HEK293T (cell line): ENCODE data around the gene SYTL1.

ENCODE experiments used
- CTCF ChIA-PET: fragments of 350-600 bp; formaldehyde crosslinking; extraction: SDS; loops from one replicate; lab custom pipeline; 2021; ENCODE audit warnings: antibody characterized with exemption, inconsistent platforms; lab: Yijun Ruan, JAX
- POLR2A ChIA-PET: fragments of 350-600 bp; formaldehyde crosslinking; extraction: SDS; loops from one replicate; lab custom pipeline; 2020; ENCODE audit warnings: antibody characterized with exemption, inconsistent platforms; lab: Yijun Ruan, JAX
- DNase-seq: peaks from one replicate; pipeline ENCODE4 v3.0.0; 2012; ENCODE audit warnings: mixed read lengths; ENCODE audit errors: extremely low spot score
- ARNT ChIP-seq: fragments of 450-650 bp; IDR thresholded peaks from 2 replicates; pipeline ENCODE4 v1.6.1; 2017; ENCODE audit warnings: mild to moderate bottlenecking
- BHLHE40 ChIP-seq: fragments of 450-650 bp; IDR thresholded peaks from 2 replicates; pipeline ENCODE4 v1.6.1; 2016; ENCODE audit warnings: mild to moderate bottlenecking, moderate library complexity, borderline replicate concordance
- CTBP1 ChIP-seq: fragments of 450-650 bp; IDR thresholded peaks from 2 replicates; pipeline ENCODE4 v1.6.1; 2016; ENCODE audit warnings: borderline replicate concordance
- ELF4 ChIP-seq: fragments of 450-650 bp; IDR thresholded peaks from 2 replicates; pipeline ENCODE4 v1.6.1; 2017; ENCODE audit warnings: antibody characterized with exemption
- FOXA1 ChIP-seq: fragments of 450-650 bp; IDR thresholded peaks from 2 replicates; pipeline ENCODE4 v1.6.1; 2016; ENCODE audit warnings: mild to moderate bottlenecking
- FOXK2 ChIP-seq: fragments of 450-650 bp; IDR thresholded peaks from 2 replicates; pipeline ENCODE4 v1.6.1; 2016; ENCODE audit warnings: mild to moderate bottlenecking
- FOXM1 ChIP-seq: fragments of 450-650 bp; IDR thresholded peaks from 2 replicates; pipeline ENCODE4 v1.6.1; 2017; ENCODE audit warnings: mild to moderate bottlenecking, borderline replicate concordance
- HDGF ChIP-seq: fragments of 450-650 bp; IDR thresholded peaks from 2 replicates; pipeline ENCODE4 v1.6.1; 2017; ENCODE audit warnings: antibody characterized with exemption, borderline replicate concordance
- L3MBTL2 ChIP-seq: fragments of 450-650 bp; conservative IDR thresholded peaks from 2 replicates; pipeline ENCODE4 v1.6.1; 2016; ENCODE audit warnings: mild to moderate bottlenecking
- LEF1 ChIP-seq: fragments of 450-650 bp; IDR thresholded peaks from 2 replicates; pipeline ENCODE4 v1.6.1; 2017; ENCODE audit warnings: mild to moderate bottlenecking, borderline replicate concordance
- NFRKB ChIP-seq: fragments of 450-650 bp; IDR thresholded peaks from 2 replicates; pipeline ENCODE4 v1.6.1; 2016; ENCODE audit warnings: mild to moderate bottlenecking, moderate library complexity
- SP1 ChIP-seq: fragments of 450-650 bp; IDR thresholded peaks from 2 replicates; pipeline ENCODE4 v1.6.1; 2017
- SUZ12 ChIP-seq: fragments of 450-650 bp; IDR thresholded peaks from 2 replicates; pipeline ENCODE4 v1.6.1; 2016; ENCODE audit warnings: mild to moderate bottlenecking
- TARDBP ChIP-seq: fragments of 450-650 bp; IDR thresholded peaks from 2 replicates; pipeline ENCODE4 v1.6.1; 2016
- ZNF384 ChIP-seq: fragments of 450-650 bp; IDR thresholded peaks from 2 replicates; pipeline ENCODE4 v1.6.1; 2016
- TF ChIP-seq, protein P1 (sequence below): fragments of 450-650 bp; IDR thresholded peaks from 2 replicates; pipeline ENCODE4 v1.6.1; 2016

Gene SYTL1

DNA sequence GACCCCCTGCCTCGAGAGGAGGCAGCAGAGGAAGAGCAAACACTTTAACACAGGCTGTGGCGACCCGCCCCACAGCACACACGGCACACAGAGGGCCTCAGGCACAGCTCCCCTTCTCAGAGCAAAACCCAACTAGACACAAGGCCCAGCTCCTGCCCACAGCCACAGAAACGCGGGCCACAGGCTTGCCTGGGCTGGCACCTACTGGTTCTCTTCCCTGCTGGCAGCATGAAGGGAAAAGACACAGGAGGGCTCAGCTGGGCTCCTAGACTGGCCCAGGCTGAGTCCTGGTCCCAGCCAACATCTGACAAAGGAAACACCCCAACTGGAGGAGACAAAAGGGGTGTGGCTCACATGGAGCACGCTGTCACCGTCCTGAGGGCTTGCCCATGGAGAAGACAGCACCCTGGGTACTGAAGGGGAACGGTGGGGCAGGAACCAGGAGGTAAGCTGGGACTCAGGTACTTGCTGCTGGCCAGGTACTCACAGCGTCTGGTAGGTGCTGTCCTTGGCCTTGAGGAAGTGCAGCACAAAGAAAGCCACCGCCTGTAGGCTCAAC lies 37.8 kb downstream of the SYTL1 start:
- ChIA-PET CTCF (no interaction called here), POLR2A (interaction anchor here (0.8 kb wide), 1 partner anchor 14 kb away, joined by 4 read pairs; no protein-coding TSS in a partner anchor)
- DNase-seq, result no peak
- TF ChIP-seq, protein P1, sequence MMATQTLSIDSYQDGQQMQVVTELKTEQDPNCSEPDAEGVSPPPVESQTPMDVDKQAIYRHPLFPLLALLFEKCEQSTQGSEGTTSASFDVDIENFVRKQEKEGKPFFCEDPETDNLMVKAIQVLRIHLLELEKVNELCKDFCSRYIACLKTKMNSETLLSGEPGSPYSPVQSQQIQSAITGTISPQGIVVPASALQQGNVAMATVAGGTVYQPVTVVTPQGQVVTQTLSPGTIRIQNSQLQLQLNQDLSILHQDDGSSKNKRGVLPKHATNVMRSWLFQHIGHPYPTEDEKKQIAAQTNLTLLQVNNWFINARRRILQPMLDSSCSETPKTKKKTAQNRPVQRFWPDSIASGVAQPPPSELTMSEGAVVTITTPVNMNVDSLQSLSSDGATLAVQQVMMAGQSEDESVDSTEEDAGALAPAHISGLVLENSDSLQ, result no peak
- no peak for TF ChIP-seq BHLHE40

GRCh38 chr1:27380224-27380623 lies 38.4 kb downstream of the SYTL1 start:
- POLR2A ChIA-PET, result no interaction called here
- DNase-seq, result no peak
- CTCF ChIA-PET, result no interaction called here
- no peak for TF ChIP-seq SUZ12
- no peak for TF ChIP-seq ELF4
- TF ChIP-seq BHLHE40, result no peak
- TF ChIP-seq SP1, result no peak
- TF ChIP-seq FOXM1, result no peak
- no peak for TF ChIP-seq FOXA1
- TF ChIP-seq LEF1, result no peak
- TF ChIP-seq, protein P1, result no peak
- TF ChIP-seq ZNF384, result no peak
- no peak for TF ChIP-seq CTBP1
- no peak for TF ChIP-seq FOXK2
- TF ChIP-seq HDGF, result no peak
- TF ChIP-seq TARDBP, result no peak
- TF ChIP-seq NFRKB, result no peak
- TF ChIP-seq ARNT, result no peak
- TF ChIP-seq L3MBTL2, result no peak

- POLR2A ChIA-PET, result no interaction called here
- CTCF ChIA-PET, result interaction anchor here (1.4 kb wide), 1 partner anchor 24 kb away, joined by 5 read pairs; no protein-coding TSS in a partner anchor
- DNase-seq, result no peak
- TF ChIP-seq FOXA1, result no peak
- no peak for TF ChIP-seq L3MBTL2
- no peak for TF ChIP-seq NFRKB
- no peak for TF ChIP-seq LEF1
- no peak for TF ChIP-seq ZNF384
Observed at GRCh38 chr1:27380766-27381733, 39.2 kb downstream of the SYTL1 start.

DNA sequence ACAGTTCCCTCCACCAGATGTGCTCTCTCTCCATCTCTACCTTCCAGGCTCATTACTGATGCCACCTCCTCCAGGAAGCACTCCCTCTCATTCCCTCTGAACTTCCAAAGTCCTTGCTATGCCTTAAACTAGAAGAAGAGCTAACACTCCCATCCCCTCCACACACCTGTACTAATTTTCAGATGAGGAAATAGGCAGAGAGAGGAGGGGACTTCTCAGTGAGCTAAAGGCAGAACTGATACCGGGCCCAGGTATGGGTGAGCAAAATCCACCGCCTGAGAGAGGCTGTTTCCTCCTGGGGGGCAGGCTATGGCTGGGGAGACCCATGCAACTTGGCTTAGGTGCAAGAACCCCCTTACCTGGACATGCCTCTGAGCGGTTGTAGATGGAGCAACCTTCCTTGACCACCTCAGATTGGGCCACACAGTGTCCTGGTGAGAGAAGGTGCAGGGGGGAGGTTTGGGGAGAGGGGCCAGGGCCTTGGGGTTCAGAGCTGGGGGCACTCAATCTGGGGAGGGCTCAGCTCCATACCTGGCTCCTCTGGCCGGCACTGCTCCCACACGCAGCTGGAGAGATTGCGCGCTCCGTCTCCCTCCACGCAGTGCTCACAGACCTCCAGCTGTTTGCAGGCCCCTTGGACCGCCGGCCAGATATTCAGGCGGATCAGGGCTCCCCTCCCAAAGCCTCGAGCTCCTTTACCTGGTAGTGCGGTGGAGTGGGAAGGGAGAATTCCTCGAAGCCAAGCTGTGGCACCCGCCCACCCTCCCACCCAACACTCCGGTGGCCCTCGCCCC lies 40.3 kb downstream of the SYTL1 start:
- DNase-seq, result no peak
- CTCF ChIA-PET, result interaction anchor here (1.4 to 2.6 kb wide), 2 partner anchors 16 to 25 kb away, joined by 5 to 8 read pairs; partner anchors contain the start of gene MAP3K6

GRCh38 chr1:27383039-27383605 lies 41.3 kb downstream of the SYTL1 start, which contains the start of gene CD164L2:
TSS of gene CD164L2 (minus strand) at chr1:27383333. CDS start at chr1:27383239, 94 bp downstream.
- ChIA-PET CTCF (interaction anchor here (0.6 to 2.6 kb wide), 3 partner anchors 17 to 155 kb away, joined by 5 to 8 read pairs (median 7); partner anchors contain the start of gene MAP3K6), POLR2A (interaction anchor here (1.9 kb wide), 1 partner anchor 17 kb away, joined by 13 read pairs; the partner anchor contains the start of gene MAP3K6)
- no peak for TF ChIP-seq ARNT
- DNase-seq, result peak; percentile 49

More for the DNA sequence above, 40.3 kb downstream of the SYTL1 start:
- no peak for TF ChIP-seq FOXK2
- TF ChIP-seq SP1, result no peak
- no peak for TF ChIP-seq HDGF
- TF ChIP-seq, protein P1, result no peak
- TF ChIP-seq FOXA1, result no peak
- TF ChIP-seq L3MBTL2, result no peak
- TF ChIP-seq CTBP1, result no peak
- no peak for TF ChIP-seq ELF4
- TF ChIP-seq FOXM1, result no peak
- no peak for TF ChIP-seq TARDBP
- no peak for TF ChIP-seq NFRKB
- TF ChIP-seq BHLHE40, result no peak
- POLR2A ChIA-PET, result interaction anchor here (1.9 kb wide), 1 partner anchor 16 kb away, joined by 13 read pairs; the partner anchor contains the start of gene MAP3K6
